HepG2 (cell line): ENCODE measurements around the gene SCP2. TPM values are rescaled to one million over a fixed set of nuclear protein-coding genes. Genes with fewer than 3 reads are reported as not detected.

Experiments used
- ARHGAP35 ChIP-seq: sonication (generic); formaldehyde crosslinking; IDR thresholded peaks from 2 replicates; pipeline ENCODE4 v1.9.0; 2022; ENCODE audit warnings: mild to moderate bottlenecking, inconsistent platforms, moderate library complexity, missing genetic modification reagents, borderline replicate concordance
- ARID2 ChIP-seq: sonication (generic); formaldehyde crosslinking; IDR thresholded peaks from 2 replicates; pipeline ENCODE4 v1.8.1; 2022; ENCODE audit warnings: mild to moderate bottlenecking, missing genetic modification reagents, borderline replicate concordance
- ARNTL ChIP-seq: sonication (generic); formaldehyde crosslinking; IDR thresholded peaks from 2 replicates; pipeline ENCODE4 v1.4.0; 2020; ENCODE audit warnings: mild to moderate bottlenecking, missing genetic modification reagents
- DDIT3 ChIP-seq: sonication (generic); formaldehyde crosslinking; IDR thresholded peaks from 2 replicates; pipeline ENCODE4 v1.4.0; 2020; ENCODE audit warnings: mild to moderate bottlenecking, missing genetic modification reagents
- HMGA1 ChIP-seq: sonication (generic); formaldehyde crosslinking; conservative IDR thresholded peaks from 2 replicates; pipeline ENCODE4 v1.4.0; 2020; ENCODE audit warnings: missing genetic modification reagents
- ISX ChIP-seq: sonication (generic); formaldehyde crosslinking; conservative IDR thresholded peaks from 2 replicates; pipeline ENCODE4 v1.5.0; 2020; ENCODE audit warnings: missing genetic modification reagents
- JUND ChIP-seq: sonication (generic); formaldehyde crosslinking; IDR thresholded peaks from 2 replicates; pipeline ENCODE4 v1.8.0; 2022; ENCODE audit warnings: mild to moderate bottlenecking, missing genetic modification reagents
- MATR3 ChIP-seq: sonication (generic); formaldehyde crosslinking; IDR thresholded peaks from 2 replicates; pipeline ENCODE4 v1.4.0; 2020; ENCODE audit warnings: missing genetic modification reagents
- MBNL3 ChIP-seq: fragments of 250-450 bp; sonication (Bioruptor Pico); conservative IDR thresholded peaks from 2 replicates; pipeline ENCODE4 v1.8.0; 2022; ENCODE audit warnings: mild to moderate bottlenecking, inconsistent platforms
- MIER3 ChIP-seq: IDR thresholded peaks from 2 replicates; pipeline ENCODE4 v1.6.1; 2016; ENCODE audit warnings: missing compliant biosample characterization, borderline replicate concordance
- NONO ChIP-seq, 2 experiments: fragments of 450-650 bp in 1 of 2; sonication (generic) in 1 of 2; formaldehyde crosslinking in 1 of 2; IDR thresholded peaks in 1 of 2; conservative IDR thresholded peaks in 1 of 2; 2 replicates each; pipeline versions ENCODE4 v1.6.1 to v1.8.0; 2017 to 2022; ENCODE audit warnings: mild to moderate bottlenecking in 1 of 2, missing genetic modification reagents in 1 of 2, moderate library complexity in 1 of 2
- PAX8 ChIP-seq: sonication (generic); formaldehyde crosslinking; IDR thresholded peaks from 2 replicates; pipeline ENCODE4 v1.8.0; 2022; ENCODE audit warnings: mild to moderate bottlenecking, missing genetic modification reagents, borderline replicate concordance
- SATB2 ChIP-seq: sonication (generic); formaldehyde crosslinking; IDR thresholded peaks from 2 replicates; pipeline ENCODE4 v1.5.0; 2020; ENCODE audit warnings: missing genetic modification reagents
- SMC3 ChIP-seq: IDR thresholded peaks from 2 replicates; pipeline ENCODE4 v1.6.1; 2011; ENCODE audit warnings: low read length, improper control_type of control experiment
- SP4 ChIP-seq: sonication (generic); formaldehyde crosslinking; IDR thresholded peaks from 2 replicates; pipeline ENCODE4 v1.8.1; 2023; ENCODE audit warnings: mild to moderate bottlenecking, missing genetic modification reagents
- SRSF4 ChIP-seq: fragments of 200-400 bp; formaldehyde crosslinking; IDR thresholded peaks from one replicate; pipeline ENCODE4 v1.6.1; 2018; ENCODE audit warnings: mild to moderate bottlenecking, low read depth, low read length, moderate library complexity; ENCODE audit not compliant: poor library complexity, severe bottlenecking
- TBL1XR1 ChIP-seq: fragments of 150-350 bp; IDR thresholded peaks from 2 replicates; pipeline ENCODE4 v1.6.1; 2014; ENCODE audit warnings: borderline replicate concordance, low read length; ENCODE audit not compliant: partially characterized antibody
- ZBTB14 ChIP-seq: sonication (generic); formaldehyde crosslinking; IDR thresholded peaks from 2 replicates; pipeline ENCODE4 v1.4.0; 2020; ENCODE audit warnings: missing genetic modification reagents
- ZBTB21 ChIP-seq: sonication (generic); formaldehyde crosslinking; IDR thresholded peaks from 2 replicates; pipeline ENCODE4 v1.4.0; 2020; ENCODE audit warnings: missing genetic modification reagents
- ZFP62 ChIP-seq: sonication (generic); formaldehyde crosslinking; IDR thresholded peaks from 2 replicates; pipeline ENCODE4 v1.4.0; 2020; ENCODE audit warnings: missing genetic modification reagents
- ZNF274 ChIP-seq: sonication (generic); formaldehyde crosslinking; IDR thresholded peaks from 2 replicates; pipeline ENCODE4 v1.5.1; 2020; ENCODE audit warnings: mild to moderate bottlenecking, missing genetic modification reagents
- ZNF3 ChIP-seq: IDR thresholded peaks from 2 replicates; pipeline ENCODE4 v1.7.0; 2017; ENCODE audit warnings: inconsistent platforms
- ZNF382 ChIP-seq: sonication (generic); formaldehyde crosslinking; IDR thresholded peaks from 2 replicates; pipeline ENCODE4 v1.5.0; 2020; ENCODE audit warnings: missing genetic modification reagents, mild to moderate bottlenecking, borderline replicate concordance
- ZNF513 ChIP-seq: sonication (generic); formaldehyde crosslinking; conservative IDR thresholded peaks from 2 replicates; pipeline ENCODE4 v1.5.0; 2020; ENCODE audit warnings: missing genetic modification reagents
- ZNF619 ChIP-seq: sonication (generic); formaldehyde crosslinking; IDR thresholded peaks from 2 replicates; pipeline ENCODE4 v1.4.0; 2020; ENCODE audit warnings: mild to moderate bottlenecking, missing genetic modification reagents
- ZSCAN30 ChIP-seq: sonication (generic); formaldehyde crosslinking; IDR thresholded peaks from 2 replicates; pipeline ENCODE4 v1.5.0; 2020; ENCODE audit warnings: mild to moderate bottlenecking, missing genetic modification reagents
- ZUFSP ChIP-seq: sonication (generic); formaldehyde crosslinking; IDR thresholded peaks from 2 replicates; pipeline ENCODE4 v1.9.0; 2021; ENCODE audit warnings: missing genetic modification reagents, mild to moderate bottlenecking, borderline replicate concordance
- polyA plus RNA-seq, 8 experiments: library from polyadenylated mRNA; depleted of rRNA in 3 of 8; stranded (reverse) in 7 of 8; unstranded in 1 of 8; fragments of >200 nt; fragmentation: Illumina TruSeq in 4 of 8; extraction: Trizol in 4 of 8; gene quantifications; 2 replicates each; pipeline versions ENCODE4 v1.2.1 to v1.2.3, GENCODE V29; 2011 to 2016; ENCODE audit warnings: low read depth in 4 of 8, missing spikeins in 1 of 8, mixed read lengths in 1 of 8; ENCODE audit not compliant: insufficient read depth in 1 of 8
- total RNA-seq, 5 experiments: library from RNA; depleted of rRNA; stranded (reverse); fragments of >200 nt; fragmentation: Illumina TruSeq; extraction: Trizol; gene quantifications; 2 replicates each; pipeline ENCODE4 v1.2.3, GENCODE V29; 2016; ENCODE audit warnings: low read depth in 1 of 5

The SCP2 gene
- total and polyA plus RNA-seq, 2 of the 13 experiments (the other 11 are each of a cell fraction or from before 2014, with no cell fraction given) = 59.0 to 133 TPM

- no peak for TF ChIP-seq ARID2 (CRISPR knock-in tag)
- TF ChIP-seq HMGA1 (CRISPR knock-in tag) = no peak
- TF ChIP-seq TBL1XR1 = no peak
- no peak for TF ChIP-seq ZNF619 (CRISPR knock-in tag)
- TF ChIP-seq ZSCAN30 (CRISPR knock-in tag) = no peak
- no peak for TF ChIP-seq NONO (IDR thresholded peaks at IDR 0.05)
- peak; percentile 59 for TF ChIP-seq NONO (CRISPR knock-in tag; conservative IDR thresholded peaks at IDR 0.05)
- TF ChIP-seq ZNF3 (CRISPR knock-in tag) = no peak
- no peak for TF ChIP-seq PAX8 (CRISPR knock-in tag)
- TF ChIP-seq ZUFSP (CRISPR knock-in tag) = no peak
- no peak for TF ChIP-seq MBNL3 (CRISPR knock-in tag)
- no peak for TF ChIP-seq ISX (CRISPR knock-in tag)
- TF ChIP-seq SP4 = peak; percentile 50; the same call in 1 of the 2 replicates
- TF ChIP-seq MIER3 (CRISPR knock-in tag) = peak; percentile 41; the same call in 1 of the 2 replicates
- no peak for TF ChIP-seq JUND (CRISPR knock-in tag)
- TF ChIP-seq ZNF274 (CRISPR knock-in tag) = no peak
- TF ChIP-seq ZNF513 (CRISPR knock-in tag) = no peak
- TF ChIP-seq SRSF4 = no peak
- no peak for TF ChIP-seq ZFP62 (CRISPR knock-in tag)
- TF ChIP-seq ZNF382 (CRISPR knock-in tag) = no peak
- TF ChIP-seq ZBTB21 = no peak; the same call in 1 of the 2 replicates
- TF ChIP-seq DDIT3 = no peak
- peak; percentile 16; the same call in 1 of the 2 replicates for TF ChIP-seq SMC3
- TF ChIP-seq SATB2 = no peak
- no peak for TF ChIP-seq ZBTB14 (CRISPR knock-in tag)
- no peak for TF ChIP-seq ARNTL
- no peak for TF ChIP-seq ARHGAP35 (CRISPR knock-in tag)
- TF ChIP-seq MATR3 (CRISPR knock-in tag) = no peak
Measured at GRCh38 chr1:53014791-53015507, 87.9 kb downstream of the SCP2 start (continued).
